Thoracic aorta (tissue), 2 donors: ENCODE data around the gene GAN. TPM values are rescaled to one million over a fixed set of nuclear protein-coding genes. Genes with fewer than 3 reads are reported as not detected.

Experiments
- ATAC-seq: fragments of 150-250 bp; one replicate; pipeline ENCODE4 v1.8.0; 2017; ENCODE audit warnings: low read depth; ENCODE audit not compliant: insufficient number of reproducible peaks, low FRiP score
- DNase-seq: peaks from one replicate; pipeline ENCODE4 v3.0.0-alpha.2; 2020; ENCODE audit warnings: low spot score
- H3K27ac ChIP-seq, 2 donors: fragments of 200-600 bp; sonication (generic); 1 replicate in 1 of 2; 2 replicates in 1 of 2; pipeline ENCODE4 v1.5.1; 2016; ENCODE audit warnings: mild to moderate bottlenecking in 2 of 2, moderate library complexity in 2 of 2
- H3K27me3 ChIP-seq: fragments of 200-600 bp; sonication (generic); replicated peaks from 2 replicates; pipeline ENCODE4 v1.6.0; 2016; ENCODE audit warnings: mild to moderate bottlenecking; ENCODE audit not compliant: insufficient read depth
- H3K36me3 ChIP-seq: fragments of 200-600 bp; sonication (generic); one replicate; pipeline ENCODE4 v1.5.1; 2016
- H3K4me1 ChIP-seq, 2 donors: fragments of 200-600 bp; sonication (generic); 1 replicate in 1 of 2; 2 replicates in 1 of 2; pipeline versions ENCODE4 v1.5.1 to v1.6.0; 2016; ENCODE audit warnings: low read depth in 2 of 2, mild to moderate bottlenecking in 1 of 2; ENCODE audit not compliant: control insufficient read depth in 1 of 2
- H3K4me3 ChIP-seq: fragments of 200-600 bp; sonication (generic); 2 replicates; pipeline ENCODE4 v1.5.1; 2016; ENCODE audit warnings: mild to moderate bottlenecking
- H3K9me3 ChIP-seq: fragments of 200-600 bp; sonication (generic); 2 replicates; pipeline ENCODE4 v1.5.1; 2016
- CTCF ChIP-seq: fragments of 200-600 bp; sonication (generic); IDR thresholded peaks from one replicate; pipeline ENCODE4 v1.5.1; 2019; ENCODE audit warnings: antibody characterized with exemption
- total RNA-seq, 2 donors: library from RNA; depleted of rRNA; stranded (reverse); fragments of >200 nt; gene quantifications; one replicate each; pipeline versions ENCODE4 v1.1.0 to v1.2.3, GENCODE V29; 2016

The GAN gene
- total RNA-seq, 2 donors from 2014 or later, result 7.4 to 10.1 TPM

DNA sequence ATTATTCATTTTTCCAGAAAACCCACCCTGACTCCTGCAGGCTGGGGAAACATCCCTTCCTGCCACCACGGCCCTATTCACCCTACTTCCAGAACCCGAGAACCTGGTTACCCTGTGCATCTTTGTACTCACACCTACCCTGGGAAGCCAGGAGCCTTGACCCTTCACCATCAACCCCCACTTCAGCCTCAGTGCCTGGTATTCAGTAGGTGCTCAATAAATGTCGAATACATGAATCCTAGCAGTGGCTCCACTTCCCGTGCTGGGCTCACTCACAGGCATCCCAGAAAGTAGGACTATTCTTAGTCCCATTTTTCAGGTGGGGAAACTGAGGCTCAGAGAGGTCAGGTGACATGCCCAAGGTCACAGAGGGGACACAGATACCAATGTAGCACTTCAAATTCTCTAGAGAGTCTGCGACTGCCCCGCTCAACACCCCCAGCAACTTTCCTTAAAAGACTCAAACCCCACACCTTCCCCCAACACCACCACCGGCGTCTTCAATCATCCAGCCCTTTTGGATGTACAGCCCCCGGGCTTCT, 93.7 kb downstream of the GAN start:
- no peak overlapping the region for H3K27ac ChIP-seq
- no peak for DNase-seq
- no peaks in the 10 kb centered on the region for H3K27me3 ChIP-seq
- H3K36me3 ChIP-seq, result no peaks in the 10 kb centered on the region
- H3K4me1 ChIP-seq, result peaks cover 0 to 4% of the 10 kb centered on the region in 2 donors
- no peak for ATAC-seq
- H3K9me3 ChIP-seq, result no peaks in the 10 kb centered on the region
- no peak for TF ChIP-seq CTCF
- H3K4me3 ChIP-seq, result no peak overlapping the region

DNA sequence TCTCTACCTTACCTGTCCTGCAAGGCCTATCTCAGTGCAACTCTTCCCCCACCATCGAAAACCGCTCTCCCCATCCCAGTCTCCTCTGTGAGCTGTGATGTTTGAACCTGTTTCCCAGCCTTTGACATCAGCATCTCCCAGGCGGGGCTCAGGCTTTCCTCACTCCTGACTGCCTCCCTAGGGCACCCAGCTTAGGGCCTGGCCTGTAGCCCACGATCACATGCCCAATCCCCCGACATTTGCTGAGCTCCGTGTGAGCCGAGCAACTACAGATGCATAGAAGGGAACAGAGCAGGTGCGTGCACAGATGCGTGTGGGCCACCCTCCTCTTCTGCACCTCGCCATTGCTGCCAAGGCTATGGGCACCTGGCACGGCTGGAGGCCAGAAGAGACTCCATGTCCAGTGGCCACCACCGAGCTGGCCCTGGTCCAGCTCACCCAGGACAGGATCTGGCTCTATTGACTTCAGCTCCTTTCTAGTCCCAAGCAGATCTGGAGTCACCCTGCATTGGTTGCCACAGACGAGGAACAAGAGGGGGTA, 94.3 kb downstream of the GAN start:
- TF ChIP-seq CTCF, result no peak
- H3K36me3 ChIP-seq, result no peaks in the 10 kb centered on the region
- ATAC-seq (no peak), DNase-seq (no peak)
- H3K4me1 ChIP-seq, result no peaks in the 10 kb centered on the region
- no peaks in the 10 kb centered on the region for H3K9me3 ChIP-seq
- H3K27me3 ChIP-seq, result no peaks in the 10 kb centered on the region
- no peak overlapping the region for H3K27ac ChIP-seq
- H3K4me3 ChIP-seq, result no peak overlapping the region

DNA sequence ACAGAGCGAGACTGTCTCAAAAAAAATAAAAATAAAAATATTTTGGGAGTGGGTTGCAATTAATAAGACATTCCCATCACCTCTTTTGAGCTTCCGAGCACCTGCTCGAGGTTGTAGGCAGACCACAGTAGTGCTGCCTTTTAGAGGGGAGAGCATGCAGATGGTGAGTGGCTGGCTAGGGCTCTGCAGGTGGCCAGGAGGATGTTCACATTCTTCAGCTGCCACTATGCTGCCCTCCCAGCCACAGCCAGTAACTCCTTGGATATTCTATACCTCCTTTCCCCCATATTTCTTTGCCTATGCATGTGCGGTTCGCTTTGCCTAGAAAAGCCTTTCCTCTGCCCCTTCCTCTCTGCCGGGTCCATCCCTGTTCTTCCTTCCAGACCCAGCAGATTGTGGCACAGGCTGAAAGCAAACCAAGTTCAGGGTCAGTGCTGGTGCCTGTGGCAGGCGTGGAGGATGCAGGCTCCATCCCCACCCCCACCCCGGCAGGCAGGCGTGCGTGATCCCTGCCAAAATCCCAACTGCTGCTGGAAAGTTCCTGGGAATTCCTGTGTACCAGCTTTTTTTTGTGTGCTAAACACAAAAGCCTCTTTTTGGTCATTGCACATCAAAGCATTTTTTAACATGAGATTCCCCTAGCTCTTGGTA, 96.0 kb downstream of the GAN start:
- Histone ChIP-seq H3K36me3 (no peaks in the 10 kb centered on the region), H3K9me3 (no peaks in the 10 kb centered on the region), H3K4me3 (no peak overlapping the region), H3K27me3 (no peaks in the 10 kb centered on the region), H3K4me1 (no peaks in the 10 kb centered on the region), H3K27ac (no peak overlapping the region)
- DNase-seq (no peak), ATAC-seq (no peak)
- no peak for TF ChIP-seq CTCF

GRCh38 chr16:81413245-81413990, 98.7 kb downstream of the GAN start:
- Histone ChIP-seq H3K27me3 (no peaks in the 10 kb centered on the region), H3K27ac (no peak overlapping the region), H3K4me1 (no peaks in the 10 kb centered on the region), H3K4me3 (no peak overlapping the region), H3K36me3 (no peaks in the 10 kb centered on the region), H3K9me3 (no peaks in the 10 kb centered on the region)
- DNase-seq (no peak), ATAC-seq (no peak)
- TF ChIP-seq CTCF, result no peak

- H3K36me3 ChIP-seq, result no peaks in the 10 kb centered on the region
- DNase-seq (no peak), ATAC-seq (no peak)
- H3K9me3 ChIP-seq, result no peaks in the 10 kb centered on the region
- no peaks in the 10 kb centered on the region for H3K4me1 ChIP-seq
- H3K27me3 ChIP-seq, result no peaks in the 10 kb centered on the region
- H3K27ac ChIP-seq, result no peak overlapping the region
- no peak overlapping the region for H3K4me3 ChIP-seq
- TF ChIP-seq CTCF, result no peak
Measured at GRCh38 chr16:81415751-81416150, 101.0 kb downstream of the GAN start.
